Measurements from ENCODE around the gene GVQW3. TPM values are rescaled to one million over a fixed set of nuclear protein-coding genes. Genes with fewer than 3 reads are reported as not detected.

Gene GVQW3
- total and polyA plus RNA-seq, 2 of the 13 experiments (the other 11 are each of a cell fraction or from before 2014, with no cell fraction given) = 5.0 to 5.6 TPM

DNA sequence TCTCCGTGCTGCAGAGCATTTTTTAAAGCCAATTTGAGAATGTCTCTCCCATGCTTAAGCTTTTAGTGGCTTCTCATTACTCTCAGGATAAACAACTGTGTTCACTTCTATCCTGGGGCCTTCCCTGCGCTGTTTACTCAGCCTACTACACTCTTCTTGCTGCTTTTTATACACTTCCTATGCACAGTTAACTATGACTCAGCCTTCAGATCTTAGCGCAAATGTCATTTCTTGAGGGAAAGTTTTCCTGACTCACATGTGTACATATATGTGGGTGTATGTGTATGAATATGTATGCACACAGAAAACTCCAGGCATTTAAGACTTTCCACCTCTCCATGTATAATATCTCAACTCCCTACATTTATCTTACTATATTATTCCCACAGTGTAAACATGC lies 10.0 kb upstream of the GVQW3 start:
- in situ Hi-C loops (cut with HindIII; ENCODE audit: extremely low pct_ligation_motif_present, low pct_unique_long_range_greater_than_20kb) (no loop called here), intact Hi-C loops (cut with micrococcal nuclease; ENCODE audit: unreplicated experiment) (no loop called here)
- peaks cover 38% of the 10 kb centered on the region for H3K4me1 ChIP-seq (ENCODE audit: insufficient read depth, low read length)
- DNase-seq (ENCODE audit: low spot score) (no peak), FAIRE-seq (no peak), ATAC-seq (peak; percentile 47; the same call in 1 of the 3 replicates)
- WGBS (ENCODE audit: low lambda C conversion rate) = 54% methylated on average over 3 of the region's 3 CpGs
- ChIA-PET CTCF (ENCODE audit: low intra/inter-chr PET ratio, low total read pairs) (no interaction called here), POLR2A (no interaction called here)
- no peaks in the 10 kb centered on the region for H4K20me1 ChIP-seq (ENCODE audit: insufficient read depth, low read length)
- H3K27me3 ChIP-seq (ENCODE audit: control insufficient read depth in 1 of 2, insufficient read depth in 2 of 2, low read length in 2 of 2) = no peaks in the 10 kb centered on the region
- no peak overlapping the region for H3K4me3 ChIP-seq (replicated peaks in 1 of 3; ENCODE audit: insufficient read depth in 1 of 3, low read depth in 2 of 3, low read length in 3 of 3)
- TF ChIP-seq FOXA3 (CRISPR knock-in tag; IDR thresholded peaks at IDR 0.05) = peak; percentile 58; the same call in 1 of the 2 replicates
- no peak for TF ChIP-seq DR1 (CRISPR knock-in tag; IDR thresholded peaks at IDR 0.05)
- TF ChIP-seq, protein P1, sequence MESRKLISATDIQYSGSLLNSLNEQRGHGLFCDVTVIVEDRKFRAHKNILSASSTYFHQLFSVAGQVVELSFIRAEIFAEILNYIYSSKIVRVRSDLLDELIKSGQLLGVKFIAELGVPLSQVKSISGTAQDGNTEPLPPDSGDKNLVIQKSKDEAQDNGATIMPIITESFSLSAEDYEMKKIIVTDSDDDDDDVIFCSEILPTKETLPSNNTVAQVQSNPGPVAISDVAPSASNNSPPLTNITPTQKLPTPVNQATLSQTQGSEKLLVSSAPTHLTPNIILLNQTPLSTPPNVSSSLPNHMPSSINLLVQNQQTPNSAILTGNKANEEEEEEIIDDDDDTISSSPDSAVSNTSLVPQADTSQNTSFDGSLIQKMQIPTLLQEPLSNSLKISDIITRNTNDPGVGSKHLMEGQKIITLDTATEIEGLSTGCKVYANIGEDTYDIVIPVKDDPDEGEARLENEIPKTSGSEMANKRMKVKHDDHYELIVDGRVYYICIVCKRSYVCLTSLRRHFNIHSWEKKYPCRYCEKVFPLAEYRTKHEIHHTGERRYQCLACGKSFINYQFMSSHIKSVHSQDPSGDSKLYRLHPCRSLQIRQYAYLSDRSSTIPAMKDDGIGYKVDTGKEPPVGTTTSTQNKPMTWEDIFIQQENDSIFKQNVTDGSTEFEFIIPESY (CRISPR knock-in tag; IDR thresholded peaks at IDR 0.05) = peak; percentile 28; the same call in 1 of the 2 replicates
- TF ChIP-seq SAP130 (CRISPR knock-in tag; IDR thresholded peaks at IDR 0.05; ENCODE audit: low read depth) = 0 out of 2 replicates have a peak, but pooled peaks have one; percentile 17
- no peak for TF ChIP-seq FOXA1 (IDR thresholded peaks at IDR 0.05)
- peak; percentile 7; the same call in 1 of the 2 replicates for TF ChIP-seq FOXA1 (CRISPR knock-in tag; IDR thresholded peaks at IDR 0.05)
- TF ChIP-seq FOSL2 (CRISPR knock-in tag; IDR thresholded peaks at IDR 0.05) = peak; percentile 71
- H3K4me2 ChIP-seq (ENCODE audit: low read depth, low read length) = no peak overlapping the region
- H3K27ac ChIP-seq (ENCODE audit: extremely low read length, insufficient read depth, low read length) = no peak overlapping the region
- H3K9me3 ChIP-seq (ENCODE audit: low read length) = no peaks in the 10 kb centered on the region
- no TSS peak for BruUV-seq (replicated peaks)
- H2AFZ ChIP-seq (ENCODE audit: low read length) = no peak overlapping the region
- H3K79me2 ChIP-seq (ENCODE audit: insufficient read depth, low read length) = peaks cover 85% of the 10 kb centered on the region
- no peak overlapping the region for H3K9ac ChIP-seq (ENCODE audit: insufficient read depth, low read depth, low read length)
- no peaks in the 10 kb centered on the region; a peak in 1 of 5 replicates for H3K36me3 ChIP-seq (replicated peaks in 1 of 2; ENCODE audit: control insufficient read depth in 1 of 2, insufficient read depth in 2 of 2, low read length in 2 of 2)
